Karpas-422 (cell line): Measurements from ENCODE around the gene ASPM. TPM values are rescaled to one million over a fixed set of nuclear protein-coding genes. Genes with fewer than 3 reads are reported as not detected.

ENCODE experiments used
- DNase-seq: peaks from one replicate; pipeline ENCODE4 v3.0.0-alpha.2; 2015
- H2AFZ ChIP-seq: fragments of 200-600 bp; sonication (generic); 2 replicates; pipeline ENCODE4 v1.6.1; 2014; ENCODE audit warnings: antibody characterized with exemption, low read length, mixed read lengths
- H3K27ac ChIP-seq: fragments of 200-600 bp; sonication (generic); 2 replicates; pipeline ENCODE4 v1.5.1; 2014; ENCODE audit warnings: mild to moderate bottlenecking, low read length, moderate library complexity
- H3K27me3 ChIP-seq: fragments of 200-600 bp; sonication (generic); 2 replicates; pipeline ENCODE4 v1.6.1; 2014; ENCODE audit warnings: low read length, mixed read lengths
- H3K36me3 ChIP-seq: fragments of 200-600 bp; sonication (generic); 2 replicates; pipeline ENCODE4 v1.6.1; 2014; ENCODE audit warnings: low read length, mixed read lengths; ENCODE audit not compliant: insufficient read depth
- H3K4me1 ChIP-seq: fragments of 200-600 bp; sonication (generic); 2 replicates; pipeline ENCODE4 v1.6.1; 2014; ENCODE audit warnings: mild to moderate bottlenecking, low read length, mixed read lengths
- H3K4me2 ChIP-seq: fragments of 200-600 bp; sonication (generic); 2 replicates; pipeline ENCODE4 v1.6.1; 2014; ENCODE audit warnings: low read length, low read depth, mild to moderate bottlenecking; ENCODE audit not compliant: poor library complexity, severe bottlenecking
- H3K4me3 ChIP-seq: fragments of 200-600 bp; sonication (generic); 2 replicates; pipeline ENCODE4 v1.5.1; 2014; ENCODE audit warnings: mild to moderate bottlenecking, antibody characterized with exemption, low read length, mixed read lengths
- H3K79me2 ChIP-seq: fragments of 200-600 bp; sonication (generic); 2 replicates; pipeline ENCODE4 v1.6.1; 2014; ENCODE audit warnings: mild to moderate bottlenecking, low read length, mixed read lengths
- H3K9ac ChIP-seq: fragments of 200-600 bp; sonication (generic); 2 replicates; pipeline ENCODE4 v1.6.0; 2014; ENCODE audit warnings: low read length
- H3K9me2 ChIP-seq: fragments of 200-600 bp; sonication (generic), shearing (Covaris generic); replicated peaks from 2 replicates; pipeline ENCODE4 v1.6.0; 2014; ENCODE audit warnings: mild to moderate bottlenecking, low read length, moderate library complexity; ENCODE audit not compliant: insufficient read depth
- H3K9me3 ChIP-seq: fragments of 300-700, 200-600 bp; sonication (generic); 2 replicates; pipeline ENCODE4 v1.6.1; 2014; ENCODE audit warnings: low read length, mixed read lengths
- H4K20me1 ChIP-seq: fragments of 200-600 bp; sonication (generic); 2 replicates; pipeline ENCODE4 v1.6.1; 2014; ENCODE audit warnings: mild to moderate bottlenecking, antibody characterized with exemption, low read length, low read depth; ENCODE audit not compliant: insufficient read depth
- total RNA-seq: library from RNA; depleted of rRNA; stranded (reverse); fragments of >200 nt; shearing (Covaris generic); gene quantifications from 2 replicates; pipeline ENCODE4 v1.2.3, GENCODE V29; 2014; ENCODE audit warnings: low replicate concordance

Gene ASPM
- total RNA-seq, 1 experiment from 2014 or later = 53.4 TPM

DNA sequence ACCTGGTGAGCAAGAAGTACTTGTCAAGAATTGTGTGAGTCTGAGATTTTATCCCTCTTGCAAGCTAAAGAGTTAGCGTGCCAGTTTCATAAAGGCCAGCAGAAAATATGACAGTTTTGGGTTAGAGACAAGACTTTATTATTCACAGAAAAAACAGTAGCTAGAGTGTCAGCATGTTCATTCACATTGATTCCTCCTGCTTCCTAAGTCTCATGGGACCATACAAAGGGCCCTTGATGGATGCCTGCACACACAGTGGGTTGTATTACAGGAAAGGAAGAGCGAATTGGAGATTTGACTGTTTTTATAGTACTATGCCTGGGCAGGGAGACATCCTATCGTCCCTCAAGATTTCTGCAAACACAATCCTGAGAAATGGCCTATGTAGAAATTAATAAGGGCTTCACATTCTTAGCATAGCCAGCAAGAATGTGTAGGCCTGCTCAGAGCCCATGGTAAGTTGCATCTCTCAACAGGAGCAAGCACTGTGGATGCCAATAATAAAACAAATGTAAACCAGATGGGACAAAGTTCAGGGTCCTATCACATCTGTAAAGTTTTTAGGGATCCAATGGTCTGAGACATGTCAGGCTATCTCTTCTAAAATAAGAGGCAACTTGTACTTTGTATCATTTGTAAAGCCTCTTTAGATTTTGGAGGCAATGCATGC, 4.0 kb upstream of the ASPM start:
- peaks cover 8% of the 10 kb centered on the region for H3K4me1 ChIP-seq
- no peak for DNase-seq
- no peak overlapping the region for H2AFZ ChIP-seq
- H3K36me3 ChIP-seq = no peaks in the 10 kb centered on the region
- H4K20me1 ChIP-seq = no peaks in the 10 kb centered on the region
- H3K4me3 ChIP-seq = no peak overlapping the region
- H3K27ac ChIP-seq = no peak overlapping the region
- H3K4me2 ChIP-seq = no peak overlapping the region
- no peaks in the 10 kb centered on the region for H3K27me3 ChIP-seq
- no peaks in the 10 kb centered on the region for H3K9me2 ChIP-seq
- no peak overlapping the region for H3K9ac ChIP-seq
- H3K9me3 ChIP-seq = no peaks in the 10 kb centered on the region
- peaks cover 10% of the 10 kb centered on the region for H3K79me2 ChIP-seq

DNA sequence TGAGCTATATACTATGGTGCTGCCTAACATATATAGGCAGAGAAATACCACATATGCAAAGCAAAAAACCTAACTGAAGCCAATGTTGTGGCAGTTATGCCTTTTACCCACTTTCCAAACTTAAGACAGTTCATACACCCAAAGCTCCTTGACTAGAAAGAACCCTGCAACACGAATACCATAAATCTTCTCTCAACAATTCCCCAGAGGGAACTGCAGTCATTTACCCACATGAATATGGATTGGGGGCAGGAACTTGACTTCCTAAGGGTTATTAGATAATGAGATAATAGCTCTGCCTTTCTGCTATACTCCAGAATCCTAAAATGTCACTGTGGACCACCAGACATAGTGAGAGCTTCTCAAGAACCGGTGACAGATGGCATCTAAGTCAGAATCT, 2.9 kb upstream of the ASPM start:
- H3K4me2 ChIP-seq = no peak overlapping the region
- no peak overlapping the region for H3K9ac ChIP-seq
- H2AFZ ChIP-seq = no peak overlapping the region
- no peaks in the 10 kb centered on the region for H4K20me1 ChIP-seq
- H3K9me2 ChIP-seq = no peaks in the 10 kb centered on the region
- no peak for DNase-seq
- H3K27me3 ChIP-seq = no peaks in the 10 kb centered on the region
- H3K79me2 ChIP-seq = peaks cover 21% of the 10 kb centered on the region
- H3K9me3 ChIP-seq = no peaks in the 10 kb centered on the region
- H3K36me3 ChIP-seq = no peaks in the 10 kb centered on the region
- no peak overlapping the region for H3K27ac ChIP-seq
- no peak overlapping the region for H3K4me3 ChIP-seq
- peaks cover 13% of the 10 kb centered on the region for H3K4me1 ChIP-seq

DNA sequence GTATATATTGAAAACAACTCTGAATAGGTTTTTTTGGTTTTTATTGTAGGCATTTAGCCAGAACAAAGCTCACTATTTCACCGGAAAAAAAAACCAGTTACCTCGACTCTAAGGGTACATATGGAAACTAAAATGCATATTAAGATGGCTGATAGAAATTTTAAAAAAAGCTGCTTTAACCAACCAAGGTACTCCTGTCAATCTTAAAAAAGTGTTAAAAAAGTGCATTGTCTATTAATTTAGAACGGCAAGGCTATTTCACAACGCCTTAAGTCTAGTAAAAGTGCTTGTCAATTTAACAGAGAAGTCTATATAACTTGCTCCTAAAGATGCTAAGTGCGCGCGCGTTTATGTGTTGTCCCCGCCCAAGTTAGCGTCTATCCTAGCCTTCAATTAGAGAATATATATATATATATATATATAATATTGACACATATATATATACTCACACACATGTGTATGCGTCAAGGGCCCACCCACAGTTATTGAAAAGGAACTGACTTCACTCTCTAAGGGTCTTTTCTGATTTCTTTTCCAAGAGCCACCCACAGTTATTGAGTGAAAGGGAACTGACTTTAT, 934 bp downstream of the ASPM start:
- peaks cover 28% of the 10 kb centered on the region; the same call in 1 of the 2 replicates for H3K36me3 ChIP-seq
- peak; percentile 69 for DNase-seq
- H3K9me2 ChIP-seq = no peaks in the 10 kb centered on the region
- H3K9ac ChIP-seq = peak overlapping the region; percentile 81
- H3K4me3 ChIP-seq = peak overlapping the region; percentile 87
- H3K4me2 ChIP-seq = peak overlapping the region; percentile 98
- H3K27ac ChIP-seq = peak overlapping the region; percentile 74
- peaks cover 44% of the 10 kb centered on the region for H3K4me1 ChIP-seq
- H2AFZ ChIP-seq = no peak overlapping the region
- H3K79me2 ChIP-seq = peaks cover 59% of the 10 kb centered on the region
- no peaks in the 10 kb centered on the region for H4K20me1 ChIP-seq
- H3K9me3 ChIP-seq = no peaks in the 10 kb centered on the region
- no peaks in the 10 kb centered on the region for H3K27me3 ChIP-seq

DNA sequence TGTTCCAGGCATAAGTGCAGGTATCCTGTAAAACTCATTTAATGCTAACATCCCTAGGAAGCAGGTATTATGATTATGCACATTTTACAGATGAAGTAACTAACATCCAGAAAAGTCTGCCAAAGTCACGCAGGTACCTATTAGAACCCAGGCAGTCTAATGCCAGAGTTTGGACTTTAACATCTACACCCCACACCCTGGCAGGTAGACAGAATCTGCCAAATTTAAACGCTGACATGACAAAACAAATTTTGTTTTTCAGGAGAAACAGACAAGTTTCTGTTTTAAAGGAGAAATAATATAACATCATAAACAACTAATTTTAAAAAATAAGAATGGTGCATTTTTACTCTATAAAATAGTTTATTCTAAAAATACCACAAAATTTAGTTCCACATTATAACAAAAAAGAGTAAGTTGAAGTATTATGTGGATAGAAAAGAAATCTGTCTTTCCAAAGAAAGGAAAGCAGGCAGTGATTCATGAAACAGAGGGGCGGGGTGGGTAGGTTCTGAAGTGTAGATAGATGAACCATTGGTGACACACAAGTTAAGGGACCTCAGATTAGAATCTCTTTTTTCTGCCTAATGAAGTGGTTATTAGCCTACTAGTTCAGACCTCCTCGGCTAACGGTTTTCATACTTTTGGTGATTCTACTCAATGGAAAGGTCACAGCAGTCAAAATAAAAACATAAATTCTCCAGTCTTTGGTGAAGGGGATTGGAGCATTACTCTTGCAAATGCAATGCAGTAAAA, 1.7 kb downstream of the ASPM start:
- Histone ChIP-seq H3K9me3 (no peaks in the 10 kb centered on the region), H3K79me2 (peaks cover 67% of the 10 kb centered on the region), H3K9ac (peak overlapping the region; percentile 81), H3K27ac (0 out of 2 replicates have a peak overlapping the region, but pooled peaks have one; percentile 3), H3K36me3 (peaks cover 35% of the 10 kb centered on the region; the same call in 1 of the 2 replicates), H4K20me1 (no peaks in the 10 kb centered on the region), H3K4me2 (peak overlapping the region; percentile 98), H2AFZ (no peak overlapping the region), H3K9me2 (no peaks in the 10 kb centered on the region), H3K4me1 (peaks cover 44% of the 10 kb centered on the region), H3K4me3 (peak overlapping the region; percentile 87), H3K27me3 (no peaks in the 10 kb centered on the region)
- peak; percentile 58 for DNase-seq

DNA sequence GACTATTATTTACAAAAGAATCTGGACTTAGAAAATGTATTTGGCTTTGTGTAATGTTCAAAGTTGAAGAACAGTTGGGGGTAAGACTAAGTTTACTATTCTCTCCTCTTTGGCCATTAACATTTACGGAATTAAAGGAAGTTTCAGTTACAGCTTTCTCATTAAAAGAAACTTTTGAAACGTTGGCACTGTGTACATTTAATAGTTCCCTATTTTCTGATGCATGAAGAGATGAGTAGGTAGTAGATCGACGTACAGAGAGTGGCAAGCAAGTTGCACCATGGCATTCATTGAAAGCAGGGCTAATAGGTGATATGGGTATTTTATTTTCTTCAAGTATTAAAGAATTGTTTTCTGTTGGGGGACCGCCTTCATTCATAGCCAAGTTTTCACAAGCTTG, 3.2 kb downstream of the ASPM start:
- H3K9ac ChIP-seq = no peak overlapping the region

DNA sequence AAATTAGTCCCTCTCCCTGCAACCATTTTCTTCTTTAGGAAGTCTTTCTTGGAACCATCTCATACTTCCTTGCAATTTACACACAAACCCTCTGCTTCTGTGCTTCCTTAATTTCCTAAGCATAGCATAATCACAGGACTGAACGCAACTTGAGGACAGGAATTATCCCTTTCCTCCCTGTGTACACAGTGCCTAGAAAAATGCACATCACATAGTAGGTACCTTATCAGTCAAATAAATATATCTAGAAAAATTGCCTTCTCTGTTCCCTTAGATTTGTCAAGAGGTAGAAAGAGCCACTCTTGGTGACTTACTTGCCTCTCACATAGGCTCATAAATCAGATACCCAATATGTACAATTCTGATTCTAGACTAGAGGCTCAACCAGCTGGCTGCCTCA, 4.9 kb downstream of the ASPM start:
- H3K9ac ChIP-seq = no peak overlapping the region
- no peak for DNase-seq
- no peaks in the 10 kb centered on the region for H3K27me3 ChIP-seq
- H3K4me3 ChIP-seq = no peak overlapping the region
- peaks cover 36% of the 10 kb centered on the region for H3K4me1 ChIP-seq
- H4K20me1 ChIP-seq = no peaks in the 10 kb centered on the region
- H3K27ac ChIP-seq = no peak overlapping the region
- H3K79me2 ChIP-seq = peaks cover 91% of the 10 kb centered on the region
- H2AFZ ChIP-seq = no peak overlapping the region
- peaks cover 48% of the 10 kb centered on the region for H3K36me3 ChIP-seq
- H3K9me2 ChIP-seq = no peaks in the 10 kb centered on the region
- no peaks in the 10 kb centered on the region for H3K9me3 ChIP-seq
- H3K4me2 ChIP-seq = peak overlapping the region; percentile 23

More for the DNA sequence above, 3.2 kb downstream of the ASPM start:
- Histone ChIP-seq H4K20me1 (no peaks in the 10 kb centered on the region), H3K27me3 (no peaks in the 10 kb centered on the region), H3K27ac (no peak overlapping the region), H3K9me2 (no peaks in the 10 kb centered on the region), H3K36me3 (peaks cover 44% of the 10 kb centered on the region), H3K4me1 (peaks cover 36% of the 10 kb centered on the region), H3K79me2 (peaks cover 82% of the 10 kb centered on the region), H3K9me3 (no peaks in the 10 kb centered on the region), H3K4me2 (peak overlapping the region; percentile 98), H3K4me3 (no peak overlapping the region), H2AFZ (no peak overlapping the region)
- DNase-seq = no peak

DNA sequence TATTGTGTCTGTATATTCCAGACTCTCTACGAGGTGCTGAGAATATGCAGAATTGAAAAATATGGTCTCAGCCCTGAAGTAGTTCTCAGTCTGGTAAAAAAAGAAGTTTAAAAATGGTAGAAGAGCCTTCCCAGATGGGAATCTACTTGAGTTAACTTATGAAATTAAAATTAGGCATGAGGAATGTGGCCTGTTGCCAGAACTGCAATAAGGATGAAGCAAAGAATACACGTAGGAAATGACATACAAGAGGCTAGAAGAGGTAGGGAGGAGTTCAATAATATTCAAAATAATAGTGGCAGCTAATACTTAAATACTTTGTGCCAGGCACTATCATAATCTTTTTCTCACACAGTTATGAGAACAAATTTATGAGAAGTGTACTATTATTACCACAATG, 6.3 kb downstream of the ASPM start:
- Histone ChIP-seq H3K79me2 (peaks cover 90% of the 10 kb centered on the region), H3K4me2 (no peak overlapping the region), H2AFZ (no peak overlapping the region), H3K9me2 (no peaks in the 10 kb centered on the region), H3K9me3 (no peaks in the 10 kb centered on the region), H4K20me1 (no peaks in the 10 kb centered on the region), H3K27me3 (no peaks in the 10 kb centered on the region), H3K36me3 (peaks cover 54% of the 10 kb centered on the region), H3K4me3 (no peak overlapping the region), H3K9ac (no peak overlapping the region), H3K4me1 (peaks cover 36% of the 10 kb centered on the region), H3K27ac (no peak overlapping the region)
- DNase-seq = no peak

DNA sequence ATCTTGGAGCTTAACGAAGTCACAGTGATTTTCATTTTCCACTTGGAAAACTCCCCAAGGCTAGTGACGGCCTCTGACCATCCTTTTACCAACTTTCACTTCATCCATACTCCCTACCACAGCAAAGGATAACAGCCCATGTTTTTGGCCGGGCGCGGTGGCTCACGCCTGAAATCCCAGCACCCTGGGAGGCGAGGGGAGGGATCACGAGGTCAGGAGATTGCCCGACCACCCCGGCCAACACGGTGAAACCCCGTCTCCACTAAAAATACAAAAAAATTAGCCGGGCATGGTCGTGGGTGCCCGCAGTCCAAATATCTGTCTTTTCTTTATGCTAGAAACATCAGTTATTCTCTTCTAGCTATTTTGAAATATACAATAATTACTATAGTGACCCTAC, 7.3 kb downstream of the ASPM start:
- Histone ChIP-seq H3K27me3 (no peaks in the 10 kb centered on the region), H3K36me3 (peaks cover 62% of the 10 kb centered on the region), H3K9ac (no peak overlapping the region), H3K27ac (no peak overlapping the region), H3K9me3 (no peaks in the 10 kb centered on the region), H3K4me1 (peaks cover 29% of the 10 kb centered on the region), H3K79me2 (peaks cover 86% of the 10 kb centered on the region), H2AFZ (no peak overlapping the region), H3K4me3 (no peak overlapping the region), H3K9me2 (no peaks in the 10 kb centered on the region), H4K20me1 (no peaks in the 10 kb centered on the region), H3K4me2 (no peak overlapping the region)
- no peak for DNase-seq
